ENCODE results near the gene PRSS2.

DNA sequence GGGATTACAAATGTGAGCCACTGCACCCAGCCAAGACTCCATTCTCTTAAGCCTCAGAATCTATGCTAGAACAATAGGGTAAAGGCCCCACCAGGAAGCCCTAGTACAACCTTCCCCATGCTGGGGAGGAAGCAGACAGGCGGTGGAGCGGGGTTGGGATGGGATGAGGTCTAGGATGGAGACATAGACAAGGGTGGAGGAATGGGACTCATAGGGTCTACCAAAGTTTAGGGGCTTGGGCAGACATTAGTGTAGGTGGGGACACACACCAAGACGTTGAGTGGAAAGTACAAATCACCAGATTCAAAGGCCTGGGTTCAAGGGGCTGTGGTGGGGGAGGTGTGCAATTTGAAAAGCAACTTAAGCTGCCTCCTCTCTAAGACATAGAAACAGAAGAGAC, 19.3 kb downstream of the PRSS2 start:
- TF ChIP-seq, protein P1, sequence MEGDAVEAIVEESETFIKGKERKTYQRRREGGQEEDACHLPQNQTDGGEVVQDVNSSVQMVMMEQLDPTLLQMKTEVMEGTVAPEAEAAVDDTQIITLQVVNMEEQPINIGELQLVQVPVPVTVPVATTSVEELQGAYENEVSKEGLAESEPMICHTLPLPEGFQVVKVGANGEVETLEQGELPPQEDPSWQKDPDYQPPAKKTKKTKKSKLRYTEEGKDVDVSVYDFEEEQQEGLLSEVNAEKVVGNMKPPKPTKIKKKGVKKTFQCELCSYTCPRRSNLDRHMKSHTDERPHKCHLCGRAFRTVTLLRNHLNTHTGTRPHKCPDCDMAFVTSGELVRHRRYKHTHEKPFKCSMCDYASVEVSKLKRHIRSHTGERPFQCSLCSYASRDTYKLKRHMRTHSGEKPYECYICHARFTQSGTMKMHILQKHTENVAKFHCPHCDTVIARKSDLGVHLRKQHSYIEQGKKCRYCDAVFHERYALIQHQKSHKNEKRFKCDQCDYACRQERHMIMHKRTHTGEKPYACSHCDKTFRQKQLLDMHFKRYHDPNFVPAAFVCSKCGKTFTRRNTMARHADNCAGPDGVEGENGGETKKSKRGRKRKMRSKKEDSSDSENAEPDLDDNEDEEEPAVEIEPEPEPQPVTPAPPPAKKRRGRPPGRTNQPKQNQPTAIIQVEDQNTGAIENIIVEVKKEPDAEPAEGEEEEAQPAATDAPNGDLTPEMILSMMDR (IDR thresholded peaks at IDR 0.05) = no peak
- TF ChIP-seq POLR2A (IDR thresholded peaks at IDR 0.05) = no peak

All from testis (tissue), 2 donors.